ENCODE data around the gene PI16.
A peak's percentile ranks its signal among the peaks of the same experiment; 100 is the strongest.

The PI16 gene

GRCh38 chr6:36930483-36930882 is 24.1 kb upstream of the PI16 start:
- no peaks in the 10 kb centered on the region for H3K9me3 Mint-ChIP-seq
- TF ChIP-seq CTCF (IDR thresholded peaks at IDR 0.05; ENCODE audit: unreplicated experiment in 3 of 3): no peak
- peak overlapping the region; percentile 67 to 84 (median 82) for H3K27ac Mint-ChIP-seq
- H3K36me3 Mint-ChIP-seq (ENCODE audit: low read depth): no peaks in the 10 kb centered on the region
- H3K4me3 Mint-ChIP-seq: peak overlapping the region in 1 of 3 experiments; percentile 29
- peaks cover 58% of the 10 kb centered on the region for H3K4me1 Mint-ChIP-seq
- H3K27me3 Mint-ChIP-seq (ENCODE audit: low read depth): no peaks in the 10 kb centered on the region

GRCh38 chr6:36933102-36933501 is 21.4 kb upstream of the PI16 start:
- Mint-ChIP-seq H3K27me3 (ENCODE audit: low read depth) (no peaks in the 10 kb centered on the region), H3K27ac (no peak overlapping the region), H3K4me1 (peaks cover 48% of the 10 kb centered on the region), H3K36me3 (ENCODE audit: low read depth) (no peaks in the 10 kb centered on the region), H3K4me3 (no peak overlapping the region), H3K9me3 (no peaks in the 10 kb centered on the region)
- no peak for TF ChIP-seq CTCF (IDR thresholded peaks at IDR 0.05; ENCODE audit: unreplicated experiment in 3 of 3)

GRCh38 chr6:36933519-36933918 is 21.0 kb upstream of the PI16 start:
- Mint-ChIP-seq H3K27me3 (ENCODE audit: low read depth) (no peaks in the 10 kb centered on the region), H3K9me3 (no peaks in the 10 kb centered on the region), H3K27ac (no peak overlapping the region), H3K4me1 (peaks cover 44% of the 10 kb centered on the region), H3K36me3 (ENCODE audit: low read depth) (no peaks in the 10 kb centered on the region), H3K4me3 (no peak overlapping the region)
- no peak for TF ChIP-seq CTCF (IDR thresholded peaks at IDR 0.05; ENCODE audit: unreplicated experiment in 3 of 3)

- peaks cover 2% of the 10 kb centered on the region for H3K9me3 Mint-ChIP-seq
- H3K36me3 Mint-ChIP-seq (ENCODE audit: low read depth): no peaks in the 10 kb centered on the region
Observed at GRCh38 chr6:36934901-36935300, 19.6 kb upstream of the PI16 start.

GRCh38 chr6:36936824-36937223 is 17.7 kb upstream of the PI16 start:
- Mint-ChIP-seq H3K27ac (no peak overlapping the region), H3K4me1 (peaks cover 15% of the 10 kb centered on the region), H3K4me3 (no peak overlapping the region), H3K27me3 (ENCODE audit: low read depth) (peaks cover 3% of the 10 kb centered on the region), H3K36me3 (ENCODE audit: low read depth) (no peaks in the 10 kb centered on the region), H3K9me3 (peaks cover 6% of the 10 kb centered on the region)
- TF ChIP-seq CTCF (IDR thresholded peaks at IDR 0.05; ENCODE audit: unreplicated experiment in 3 of 3): no peak

More at GRCh38 chr6:36934901-36935300, 19.6 kb upstream of the PI16 start:
- Mint-ChIP-seq H3K4me1 (peaks cover 30% of the 10 kb centered on the region), H3K27ac (no peak overlapping the region), H3K4me3 (no peak overlapping the region), H3K27me3 (ENCODE audit: low read depth) (peaks cover 3% of the 10 kb centered on the region)
- TF ChIP-seq CTCF (IDR thresholded peaks at IDR 0.05; ENCODE audit: unreplicated experiment in 3 of 3): no peak

GRCh38 chr6:36937896-36938295 is 16.6 kb upstream of the PI16 start:
- TF ChIP-seq CTCF (IDR thresholded peaks at IDR 0.05; ENCODE audit: unreplicated experiment in 3 of 3): no peak
- no peak overlapping the region for H3K27ac Mint-ChIP-seq
- H3K4me1 Mint-ChIP-seq: peaks cover 15% of the 10 kb centered on the region
- H3K4me3 Mint-ChIP-seq: no peak overlapping the region
- no peaks in the 10 kb centered on the region for H3K36me3 Mint-ChIP-seq (ENCODE audit: low read depth)
- H3K9me3 Mint-ChIP-seq: peaks cover 6% of the 10 kb centered on the region
- H3K27me3 Mint-ChIP-seq (ENCODE audit: low read depth): peaks cover 8% of the 10 kb centered on the region
